ENCODE results near the gene JUNB.
"Not testable (repeated sequence)": the region's sequence is repeated elsewhere in the genome, so short reads cannot be mapped to it uniquely, and the experiment has no call there.

The JUNB gene

DNA sequence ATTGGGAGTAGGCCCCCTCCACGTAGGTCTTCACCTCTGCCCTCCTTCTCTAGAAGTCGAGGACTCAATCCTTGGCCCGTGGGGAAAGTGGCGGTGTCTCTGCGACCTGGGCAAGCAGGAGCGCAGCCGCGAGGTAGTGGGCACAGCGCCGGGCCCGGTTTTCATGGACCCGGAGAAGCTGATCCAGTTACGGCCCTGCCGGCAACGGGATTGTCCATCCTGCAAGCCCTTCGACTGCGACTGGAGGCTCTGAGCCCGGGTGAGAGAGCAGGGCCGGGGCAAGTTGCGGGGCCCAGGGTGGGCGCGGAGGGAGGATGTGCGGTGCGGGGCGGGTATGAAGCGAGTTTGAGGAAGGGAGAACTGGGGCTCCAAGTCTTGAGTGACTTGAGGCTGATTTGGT, 12.8 kb downstream of the JUNB start:
- no peak for DNase-seq (ENCODE audit: low read depth)

DNA sequence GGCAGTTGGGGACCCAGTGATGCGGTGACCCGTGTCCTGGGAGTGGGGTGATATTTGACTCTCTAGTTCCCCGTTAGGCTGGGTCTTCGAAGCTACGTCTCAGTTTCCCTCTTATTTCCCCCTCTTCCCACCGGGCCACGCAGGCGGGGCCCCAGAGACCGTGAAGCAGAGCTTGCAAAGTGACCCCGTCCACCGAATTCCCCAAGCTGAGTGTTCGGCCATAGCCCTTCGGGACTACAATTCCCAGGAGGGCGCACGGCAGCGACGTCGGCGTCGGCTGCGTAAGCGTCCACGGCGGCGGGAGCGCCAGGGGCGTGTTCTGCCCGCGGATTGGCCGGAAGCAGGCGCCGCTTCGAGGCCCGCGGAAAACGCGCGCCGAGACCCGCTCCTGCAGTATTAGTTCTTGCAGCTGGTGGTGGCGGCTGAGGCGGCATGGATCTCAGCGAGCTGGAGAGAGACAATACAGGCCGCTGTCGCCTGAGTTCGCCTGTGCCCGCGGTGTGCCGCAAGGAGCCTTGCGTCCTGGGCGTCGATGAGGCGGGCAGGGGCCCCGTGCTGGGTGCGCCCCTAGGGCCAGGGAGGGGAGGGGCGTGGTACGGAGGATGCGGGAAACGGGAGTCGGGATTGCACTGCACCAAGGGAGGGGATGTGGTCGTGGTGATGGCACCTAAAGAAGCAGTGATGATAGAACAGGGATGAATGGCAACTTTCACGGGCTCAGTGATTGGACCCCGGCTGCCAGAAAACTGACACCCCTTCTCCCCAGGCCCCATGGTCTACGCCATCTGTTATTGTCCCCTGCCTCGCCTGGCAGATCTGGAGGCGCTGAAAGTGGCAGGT, 15.2 kb downstream of the JUNB start, which contains the start of gene RNASEH2A:
TSS of gene RNASEH2A (plus strand) at position 343 of the 840 bp plus-strand sequence. CDS start at position 433, 90 bp downstream.
- DNase-seq (ENCODE audit: low read depth), result peak; percentile 76

DNA sequence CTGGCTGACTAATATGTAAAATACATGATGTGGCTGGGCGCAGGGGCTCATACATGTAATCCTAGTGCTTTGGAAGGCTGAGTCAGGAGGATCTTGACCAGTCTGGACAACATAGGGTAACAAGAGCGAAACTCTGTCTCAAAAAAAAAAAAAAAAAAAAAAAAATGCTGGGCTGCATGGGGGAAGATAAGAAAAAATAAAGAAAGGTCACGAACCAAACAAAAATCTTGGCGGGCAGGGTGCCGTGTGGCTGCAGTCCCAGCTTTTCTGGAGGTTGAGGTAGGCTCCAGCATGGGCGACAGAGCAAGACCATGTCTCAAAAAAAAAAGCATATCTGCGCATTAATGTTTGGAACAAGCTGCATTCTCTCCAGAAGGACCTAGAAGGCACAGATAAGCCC, 23.8 kb downstream of the JUNB start:
- DNase-seq (ENCODE audit: low read depth), result no peak

DNA sequence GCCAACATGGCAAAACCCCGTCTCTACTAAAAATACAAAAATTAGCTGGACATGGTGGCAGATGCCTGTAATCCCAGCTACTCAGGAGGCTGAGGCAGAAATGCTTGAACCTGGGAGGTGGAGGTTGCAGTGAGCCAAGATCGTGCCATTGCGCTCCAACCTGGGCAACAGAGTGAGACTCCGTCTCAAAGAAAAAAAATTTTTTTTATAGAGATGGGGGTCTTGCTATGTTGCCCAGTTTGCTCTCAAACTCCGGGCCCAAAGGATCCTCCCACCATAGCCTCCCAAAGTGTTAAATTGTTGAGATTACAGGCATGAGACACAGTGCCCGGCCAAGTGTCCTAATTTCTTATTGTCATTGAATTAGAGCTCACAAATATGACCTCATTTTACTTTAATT, 25.9 kb downstream of the JUNB start:
- DNase-seq (ENCODE audit: low read depth), result not testable (repeated sequence)

DNA sequence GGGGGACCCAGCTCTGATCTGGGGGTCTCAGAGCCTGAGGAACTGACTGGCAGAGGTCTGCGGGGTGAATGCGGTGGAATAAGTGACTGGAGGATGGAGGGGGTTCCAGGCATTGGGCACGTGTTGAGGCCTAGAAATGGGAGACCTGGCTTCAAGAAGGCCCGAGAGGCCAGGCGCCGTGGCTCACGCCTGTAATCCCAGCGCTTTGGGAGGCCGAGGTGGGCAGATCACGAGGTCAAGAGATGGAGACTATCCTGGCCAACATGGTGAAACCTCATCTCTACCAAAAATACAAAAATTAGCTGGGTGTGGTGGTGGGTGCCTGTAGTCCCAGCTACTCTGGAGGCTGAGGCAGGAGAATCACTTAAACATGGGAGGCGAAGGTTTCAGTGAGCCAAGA, 26.5 kb downstream of the JUNB start:
- not testable (repeated sequence) for DNase-seq (ENCODE audit: low read depth)

DNA sequence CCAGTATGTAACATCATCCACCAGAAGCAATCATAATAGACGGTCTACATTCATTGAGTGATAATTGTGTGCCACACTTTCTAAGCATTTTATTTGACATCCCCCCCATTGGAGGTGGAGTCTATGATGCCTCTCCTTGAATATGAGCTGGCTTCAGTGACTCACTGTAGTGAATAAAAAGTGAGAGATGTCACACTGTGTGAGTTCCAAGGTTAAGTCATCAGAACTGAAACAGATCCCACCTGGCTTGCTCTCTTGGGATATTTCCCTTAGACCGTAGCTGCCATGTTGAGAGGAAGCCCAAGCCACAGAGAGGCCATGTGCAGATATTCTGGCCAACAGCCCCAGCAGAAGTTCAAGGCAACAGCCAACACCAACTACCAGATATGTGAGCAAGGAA, 30.5 kb downstream of the JUNB start:
- DNase-seq (ENCODE audit: low read depth), result no peak

DNA sequence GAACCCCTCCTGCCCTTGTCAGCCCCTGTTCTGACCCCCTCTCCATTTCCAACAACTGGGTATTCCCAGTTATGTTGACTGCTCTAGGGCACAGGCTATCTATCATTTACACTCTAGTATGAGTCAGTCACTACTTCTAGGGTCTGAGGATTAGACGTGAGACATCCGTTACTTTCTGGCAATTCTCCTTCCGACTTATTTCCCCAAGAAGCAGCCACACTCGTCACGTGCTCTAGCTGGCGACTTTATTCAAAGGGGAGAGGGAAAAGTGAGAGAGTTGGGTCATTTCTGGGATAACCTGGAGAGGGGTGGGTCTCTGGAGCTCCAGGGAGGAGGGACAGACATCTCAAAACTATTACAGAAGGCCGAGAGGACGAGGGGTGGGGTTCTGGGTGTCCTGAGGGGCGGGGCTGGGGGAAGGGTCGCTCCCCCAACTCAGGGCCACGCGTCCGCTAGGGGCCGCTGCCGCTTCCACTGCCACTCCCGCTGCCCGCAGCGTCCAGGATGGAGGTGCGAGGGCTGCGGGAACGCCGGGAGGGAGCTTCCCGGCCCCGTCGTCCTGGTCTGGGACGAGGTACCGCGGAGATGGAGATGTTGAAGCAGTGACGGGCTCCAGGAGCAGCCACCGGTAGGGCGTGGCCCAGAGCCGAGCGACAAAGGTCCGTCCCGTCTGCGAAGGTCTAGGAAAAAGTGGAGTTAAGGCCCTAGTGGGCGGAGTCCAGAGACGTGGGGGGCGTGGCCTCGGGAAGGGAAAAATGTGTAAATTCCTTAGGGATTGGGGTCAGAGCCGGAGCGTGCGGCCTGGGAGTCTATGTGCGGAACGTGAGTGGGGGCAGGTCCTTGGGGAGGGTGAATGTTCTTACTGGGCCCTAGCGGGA, 34.2 kb downstream of the JUNB start:
- no peak for DNase-seq (ENCODE audit: low read depth)

DNA sequence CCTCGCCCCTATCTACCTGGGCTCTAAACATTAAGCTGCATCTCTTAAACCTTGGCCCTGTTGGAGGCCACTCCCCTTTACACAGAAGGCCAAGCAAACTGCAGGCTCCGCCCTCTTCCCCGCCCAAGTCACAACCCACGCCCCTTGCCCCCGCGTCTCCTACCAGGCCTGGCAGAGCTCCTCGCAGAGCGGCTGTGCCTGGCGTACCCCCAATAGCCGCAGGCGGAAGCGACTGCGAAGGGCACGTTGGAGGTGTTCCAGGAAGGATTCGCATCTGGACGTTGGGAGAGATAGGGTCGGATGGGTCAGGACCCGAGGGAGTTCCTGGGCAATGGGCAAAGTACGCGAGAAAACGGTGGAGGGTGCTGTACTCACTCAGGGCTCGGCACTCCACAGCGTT, 37.2 kb downstream of the JUNB start:
- DNase-seq (ENCODE audit: low read depth), result no peak

DNA sequence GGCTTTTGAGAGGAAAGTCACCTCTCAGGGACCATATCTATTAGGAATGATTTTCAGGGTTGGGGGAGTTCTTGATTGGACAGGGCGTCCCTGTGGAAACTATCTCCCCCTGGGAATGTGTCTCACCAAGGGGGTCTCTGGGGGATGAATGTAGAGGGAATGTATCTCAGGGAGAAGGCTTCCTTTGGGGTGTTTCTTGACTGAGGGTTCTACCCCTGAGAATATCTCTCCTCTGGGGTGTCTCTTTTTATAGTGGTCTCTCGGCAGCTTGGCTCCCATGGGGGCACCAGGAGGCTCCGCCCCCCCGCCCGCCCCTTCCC, 42.1 kb downstream of the JUNB start:
- no peak for DNase-seq (ENCODE audit: low read depth)

DNA sequence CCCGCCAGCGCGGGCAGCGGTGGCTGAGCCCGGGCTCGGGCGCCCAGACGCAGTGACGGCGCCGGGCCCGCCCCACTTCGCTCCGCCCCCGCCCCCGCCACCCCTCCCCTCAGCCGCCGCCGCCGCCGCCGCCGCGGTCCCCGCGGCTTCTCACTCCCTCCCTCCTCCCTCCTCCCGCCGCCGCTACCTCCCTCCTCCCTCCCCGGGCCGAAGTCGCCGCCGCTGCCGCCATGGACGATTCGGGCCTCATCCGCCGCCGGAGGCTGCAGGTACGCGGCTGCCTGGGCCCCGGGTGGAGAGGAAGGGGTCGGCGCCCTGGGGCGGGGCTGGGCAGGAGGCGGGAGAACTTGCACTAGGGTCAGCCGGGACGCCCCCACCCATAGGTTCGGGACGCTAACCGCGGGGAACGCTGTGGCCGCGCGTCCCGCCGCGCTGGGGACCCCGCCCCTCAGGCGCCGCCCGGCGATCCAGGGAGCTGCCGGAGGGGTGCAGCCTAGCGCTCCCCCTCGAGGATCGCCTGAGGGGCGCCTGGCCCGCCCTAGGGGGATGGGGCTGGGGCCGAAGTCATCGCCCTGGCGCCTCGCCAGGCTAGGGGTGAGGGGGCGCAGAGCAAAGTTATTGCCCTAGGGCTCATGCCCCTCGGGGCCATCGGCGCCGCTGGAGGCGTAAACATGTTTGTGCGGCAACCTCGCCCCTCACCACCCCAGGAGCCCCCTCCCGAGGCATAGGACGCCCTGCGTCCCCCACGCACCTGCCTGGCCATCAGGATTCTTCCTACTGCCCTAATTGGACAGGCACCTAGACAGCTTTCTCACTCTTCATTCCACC, 42.7 kb downstream of the JUNB start:
- DNase-seq (ENCODE audit: low read depth), result no peak

DNA sequence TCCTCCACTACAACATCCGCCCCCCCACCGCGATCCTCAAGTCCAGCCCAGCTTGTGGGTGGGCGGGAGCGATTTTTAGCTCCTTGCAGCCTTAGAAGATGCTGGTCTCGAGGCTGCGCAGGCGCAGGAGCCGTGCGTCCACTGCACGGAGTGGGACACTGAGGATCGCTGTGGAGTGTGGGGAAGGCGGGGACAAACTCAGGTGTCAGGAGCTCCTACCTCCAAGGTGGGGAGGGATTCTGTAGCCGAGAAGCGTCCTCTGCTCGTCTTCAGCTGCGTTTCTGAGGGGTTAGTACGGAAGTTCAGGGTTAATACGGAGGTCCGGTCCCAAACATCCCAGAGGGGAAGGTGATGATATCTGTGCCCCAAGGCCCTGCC, 43.3 kb downstream of the JUNB start, which contains the start of gene RTBDN:
TSS of gene RTBDN (minus strand) at position 14 of the 378 bp plus-strand sequence. CDS start 4,600 bp downstream, outside the sequence.
- DNase-seq (ENCODE audit: low read depth), result no peak

DNA sequence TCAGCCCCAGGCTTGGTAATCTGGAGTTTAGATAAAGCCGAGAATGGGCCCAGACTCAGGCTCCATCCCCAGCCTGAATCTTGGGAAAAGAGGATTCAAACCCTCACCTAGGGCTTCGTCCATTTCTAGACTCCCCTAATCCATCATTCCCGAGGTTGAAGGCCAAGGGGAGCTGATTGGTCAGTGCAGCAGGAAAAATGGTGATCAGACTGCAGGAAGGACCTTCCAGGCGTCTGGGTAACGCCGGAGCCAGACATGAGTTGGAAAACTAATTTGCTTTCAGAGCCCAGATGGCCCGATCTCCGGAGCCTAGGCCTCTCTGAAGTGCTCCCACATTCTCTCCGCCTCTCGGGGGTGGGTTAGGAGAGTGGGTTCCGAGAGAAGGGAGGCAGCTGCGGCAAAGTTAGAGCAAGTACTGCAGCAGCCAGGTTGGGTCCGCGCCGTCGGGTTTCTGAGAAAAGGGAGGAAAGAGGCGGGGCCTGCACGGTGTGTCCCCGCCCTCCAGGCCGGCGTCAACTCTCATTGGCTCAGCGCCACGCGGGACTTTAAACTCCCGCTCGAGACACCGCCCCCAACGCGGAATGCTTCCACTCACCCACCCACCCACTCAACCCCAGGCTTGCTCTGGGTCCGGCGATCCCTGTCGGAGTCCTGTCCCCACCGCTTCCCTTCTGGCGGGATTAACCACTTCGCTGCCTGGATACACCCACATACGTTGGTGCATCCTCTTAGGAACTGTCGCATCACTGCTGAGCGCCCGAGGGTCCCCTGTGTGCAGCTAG, 43.9 kb downstream of the JUNB start:
- no peak for DNase-seq (ENCODE audit: low read depth)

DNA sequence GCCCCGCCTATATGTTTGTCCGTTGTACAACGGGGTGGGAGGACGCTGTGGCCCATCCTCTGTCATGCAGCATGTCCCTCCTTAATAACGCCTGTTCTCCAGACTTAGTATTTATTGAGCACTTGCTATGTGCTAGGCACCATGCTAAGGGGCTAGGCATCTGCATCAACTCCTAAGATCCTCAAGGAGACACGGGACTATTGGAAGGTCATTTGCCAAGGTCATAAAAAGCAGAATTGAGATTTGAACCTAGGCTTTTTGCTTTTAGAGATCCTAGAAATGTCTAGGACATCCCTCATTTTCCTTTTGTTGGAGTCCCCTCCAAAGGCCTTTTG, 45.2 kb downstream of the JUNB start:
- no peak for DNase-seq (ENCODE audit: low read depth)

DNA sequence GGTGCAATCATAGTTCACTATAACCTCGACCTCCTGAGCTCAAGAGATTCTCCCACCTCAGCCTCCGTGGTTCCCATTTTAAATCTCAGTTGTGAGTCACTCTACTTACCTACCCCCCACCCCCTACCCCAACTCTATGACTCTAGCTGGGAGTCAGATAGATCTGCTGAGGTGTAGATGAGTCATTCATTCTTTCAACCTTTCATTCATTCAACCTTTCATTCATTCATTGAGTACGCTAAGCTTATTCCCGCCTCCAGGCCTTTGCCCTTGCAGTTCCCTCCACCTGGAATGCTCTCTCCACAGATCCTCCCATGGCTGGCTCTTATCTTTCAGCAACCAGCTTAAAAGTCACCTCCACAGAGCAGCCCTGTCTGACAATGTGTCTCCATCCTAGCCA, 45.9 kb downstream of the JUNB start:
- no peak for DNase-seq (ENCODE audit: low read depth)

DNA sequence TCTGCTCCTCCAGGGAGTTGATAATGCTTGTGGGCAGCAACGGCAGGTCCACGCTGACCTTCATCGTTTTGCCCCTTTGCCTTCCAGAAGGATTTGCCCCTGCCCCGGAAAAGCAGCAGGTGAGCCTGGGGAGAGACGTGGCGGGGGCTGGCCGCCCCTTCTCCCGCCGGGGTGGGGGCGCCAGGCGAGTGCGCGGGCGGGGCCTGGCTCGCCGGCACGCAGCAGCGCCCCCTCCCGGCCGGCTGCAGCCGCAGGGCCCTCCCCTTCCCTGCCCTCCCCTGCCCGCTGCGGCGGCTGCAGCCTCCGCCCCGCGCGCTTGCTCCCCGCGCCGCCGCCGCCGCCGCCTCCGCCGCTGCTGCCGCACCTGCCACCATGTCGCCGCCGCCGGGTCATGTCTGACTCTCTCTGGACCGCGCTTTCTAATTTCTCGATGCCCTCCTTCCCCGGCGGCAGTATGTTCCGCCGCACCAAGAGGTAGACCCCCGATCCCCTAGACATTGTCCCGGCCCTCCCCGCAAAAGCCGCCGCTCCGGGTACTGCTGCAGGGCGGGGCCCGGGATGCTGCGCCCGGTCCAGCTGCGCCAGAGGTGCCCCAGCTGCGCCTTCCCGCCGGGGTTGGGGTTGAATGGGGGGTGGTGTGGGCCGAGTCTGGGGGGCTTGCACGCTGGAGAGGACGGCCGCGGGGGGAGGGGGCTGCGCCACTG, 47.0 kb downstream of the JUNB start, which contains the start of gene MAST1:
TSS of gene MAST1 (plus strand) at position 334 of the 704 bp plus-strand sequence. CDS start at position 392, 58 bp downstream.
- DNase-seq (ENCODE audit: low read depth), result no peak

DNA sequence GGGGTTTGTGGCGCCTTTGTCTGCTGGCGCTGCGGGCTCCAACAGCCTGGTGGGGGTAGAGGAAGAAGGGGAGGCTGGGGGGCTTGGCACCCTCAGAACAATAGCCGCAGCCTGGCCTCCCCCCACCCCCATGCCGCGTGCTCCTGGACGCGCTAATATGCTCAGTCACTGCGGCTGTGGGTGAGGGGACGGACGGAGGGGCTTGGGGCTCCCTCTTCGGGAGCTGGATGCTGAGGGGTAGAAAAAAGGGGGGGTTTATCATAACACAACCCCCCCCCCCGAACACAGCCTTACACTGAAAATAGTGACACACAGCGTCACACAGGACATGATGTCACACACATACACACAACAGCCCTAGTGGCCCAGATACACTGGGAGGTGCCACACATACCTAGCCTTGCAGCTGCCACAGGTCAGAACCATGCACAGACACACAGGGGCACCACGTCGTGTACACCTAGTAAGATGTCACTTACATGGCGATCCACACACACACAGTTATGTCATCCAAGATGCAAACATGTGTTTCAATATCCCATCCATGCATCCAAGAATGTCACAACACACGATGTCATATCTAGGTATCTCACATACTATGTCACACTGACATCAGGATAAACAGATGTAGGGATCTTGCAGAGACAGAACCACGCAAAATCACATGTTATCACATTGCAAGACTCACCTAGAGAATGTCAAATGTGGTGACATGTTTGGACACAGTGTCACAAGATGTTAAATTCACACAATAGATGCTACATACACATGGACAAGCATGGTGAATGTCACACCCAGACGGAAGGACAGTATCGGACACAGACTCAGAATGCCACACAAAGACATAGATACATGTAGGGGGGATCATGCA, 47.8 kb downstream of the JUNB start:
- no peak for DNase-seq (ENCODE audit: low read depth)

DNA sequence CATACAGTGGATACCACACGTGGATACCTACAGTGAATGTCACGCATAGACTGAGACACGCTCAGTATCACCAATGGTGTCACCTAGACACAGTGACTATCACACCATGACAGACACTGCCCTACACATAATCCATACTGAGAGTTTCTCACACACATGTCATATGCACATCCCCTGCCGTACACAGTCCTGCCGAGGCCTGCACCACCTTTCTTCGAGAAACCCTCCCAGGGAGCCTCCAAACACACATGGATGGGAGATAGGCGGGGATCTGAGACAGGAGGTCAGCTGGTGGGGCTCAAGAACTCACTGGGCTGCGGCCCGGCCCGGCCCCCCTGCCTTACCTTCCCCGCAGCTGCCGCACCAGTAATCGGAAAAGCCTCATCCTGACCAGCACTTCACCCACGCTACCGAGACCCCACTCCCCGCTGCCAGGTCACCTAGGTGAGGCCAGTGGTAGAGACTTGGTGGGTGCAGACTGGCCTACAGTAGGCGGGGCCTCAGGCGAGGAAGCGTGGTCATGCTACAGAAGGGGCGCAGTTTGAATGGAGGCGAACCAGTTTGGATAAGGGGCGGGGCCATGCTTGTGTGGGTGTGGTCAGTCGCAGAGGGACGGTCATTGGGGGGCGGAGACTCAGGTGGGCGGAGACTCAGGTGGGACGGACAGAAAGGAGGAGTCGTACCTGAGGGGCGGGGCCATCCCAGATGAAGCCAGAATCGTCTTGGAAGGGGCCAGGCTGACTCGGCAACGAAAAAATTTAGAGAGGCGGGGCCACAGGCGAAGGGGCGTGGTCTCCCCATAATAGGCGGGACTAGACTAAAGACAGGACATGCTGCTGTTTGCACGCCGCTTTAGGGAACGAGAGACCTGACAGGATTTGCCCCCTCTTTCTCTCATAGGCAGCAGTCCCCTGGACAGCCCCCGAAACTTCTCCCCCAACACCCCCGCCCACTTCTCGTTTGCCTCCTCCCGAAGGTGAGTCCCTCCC, 49.1 kb downstream of the JUNB start:
- no peak for DNase-seq (ENCODE audit: low read depth)

DNA sequence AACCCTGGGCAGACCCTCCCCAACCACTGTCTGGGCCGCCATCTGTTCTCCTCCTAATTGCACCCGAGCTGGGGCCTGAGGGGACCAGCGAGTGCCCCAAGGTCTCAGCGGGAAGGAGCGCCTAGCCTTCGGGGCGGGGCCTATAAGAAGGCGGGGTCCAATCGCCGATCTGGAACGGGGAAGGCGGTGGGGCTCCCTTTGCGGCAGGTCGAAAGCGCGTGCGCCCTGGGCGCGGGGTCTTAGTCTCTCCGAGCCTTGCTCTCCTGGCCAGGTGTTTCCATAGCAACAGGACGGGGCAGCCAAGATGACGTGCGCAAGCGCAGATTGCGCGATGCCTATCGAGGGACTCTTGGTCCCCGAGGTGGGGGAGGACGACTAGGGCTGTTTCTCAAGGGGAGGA, 49.8 kb downstream of the JUNB start:
- DNase-seq (ENCODE audit: low read depth), result no peak

DNA sequence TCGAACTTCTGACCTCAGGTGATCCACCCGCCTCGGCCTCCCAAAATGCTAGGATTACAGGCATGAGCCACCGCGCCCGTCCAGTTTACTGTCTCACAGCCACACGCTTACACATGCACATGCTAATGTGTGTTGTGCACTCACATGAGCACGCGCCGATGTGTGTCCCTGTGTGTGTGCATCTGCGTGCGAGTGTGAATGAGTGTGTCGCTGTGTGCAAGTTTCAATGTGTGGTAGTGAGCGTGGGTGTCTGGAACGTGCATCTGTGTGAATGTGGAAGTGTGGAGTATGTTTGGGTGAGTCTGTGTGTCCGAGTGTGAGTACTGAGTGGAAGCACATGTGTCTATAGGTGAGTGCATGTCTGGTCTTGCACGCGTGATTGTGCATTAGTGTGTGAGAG, 51.2 kb downstream of the JUNB start:
- no peak for DNase-seq (ENCODE audit: low read depth)
